Measurements from ENCODE around the gene SPATA25.

Gene SPATA25

DNA sequence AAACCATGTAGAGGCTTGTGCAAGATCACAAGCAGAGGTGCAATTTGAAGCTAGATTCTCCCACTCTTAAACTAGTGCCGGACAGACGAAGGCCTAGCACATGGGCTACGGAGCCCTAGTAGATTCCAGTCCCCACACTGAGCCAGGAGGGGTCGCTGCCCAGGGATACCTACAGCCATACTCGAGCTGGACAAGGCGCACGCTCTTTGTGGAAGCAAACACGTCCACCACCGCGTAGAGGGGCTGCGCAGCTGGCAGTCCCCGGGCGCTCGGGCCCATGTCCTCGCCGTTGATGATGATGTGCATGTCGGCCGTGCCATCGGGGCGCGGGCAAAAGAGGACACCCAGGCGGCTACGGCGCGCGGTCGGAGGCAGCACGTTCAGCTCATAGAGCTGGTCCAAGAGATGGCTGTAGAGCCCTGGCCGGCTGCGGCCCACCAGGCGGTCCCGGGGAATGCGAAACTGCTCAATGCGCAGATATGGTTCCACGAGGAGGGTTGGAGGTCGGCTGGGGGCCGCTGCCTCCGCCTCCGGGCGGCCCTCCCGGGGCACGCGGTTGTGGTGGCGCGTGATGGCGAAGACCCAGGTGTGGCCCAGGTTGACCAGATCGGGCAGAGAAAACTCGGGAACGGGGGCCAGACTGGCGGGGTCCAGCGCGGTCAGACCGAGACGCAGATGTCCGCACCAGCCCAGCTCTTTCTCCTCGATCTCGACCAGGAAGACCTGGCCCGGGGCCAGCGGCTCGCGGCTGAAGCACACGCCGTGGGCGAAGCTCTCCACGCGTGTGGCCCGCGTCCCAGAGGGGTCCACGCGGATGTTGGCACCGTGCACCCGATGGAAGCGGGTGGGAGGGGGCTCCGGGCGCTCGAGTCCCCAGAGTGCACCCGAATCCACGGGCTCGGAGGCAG lies 2.9 kb upstream of the SPATA25 start:
- H3K4me3 ChIP-seq (ENCODE audit: low read depth, low read length): peak overlapping the region; percentile 83
- TF ChIP-seq, protein P1, sequence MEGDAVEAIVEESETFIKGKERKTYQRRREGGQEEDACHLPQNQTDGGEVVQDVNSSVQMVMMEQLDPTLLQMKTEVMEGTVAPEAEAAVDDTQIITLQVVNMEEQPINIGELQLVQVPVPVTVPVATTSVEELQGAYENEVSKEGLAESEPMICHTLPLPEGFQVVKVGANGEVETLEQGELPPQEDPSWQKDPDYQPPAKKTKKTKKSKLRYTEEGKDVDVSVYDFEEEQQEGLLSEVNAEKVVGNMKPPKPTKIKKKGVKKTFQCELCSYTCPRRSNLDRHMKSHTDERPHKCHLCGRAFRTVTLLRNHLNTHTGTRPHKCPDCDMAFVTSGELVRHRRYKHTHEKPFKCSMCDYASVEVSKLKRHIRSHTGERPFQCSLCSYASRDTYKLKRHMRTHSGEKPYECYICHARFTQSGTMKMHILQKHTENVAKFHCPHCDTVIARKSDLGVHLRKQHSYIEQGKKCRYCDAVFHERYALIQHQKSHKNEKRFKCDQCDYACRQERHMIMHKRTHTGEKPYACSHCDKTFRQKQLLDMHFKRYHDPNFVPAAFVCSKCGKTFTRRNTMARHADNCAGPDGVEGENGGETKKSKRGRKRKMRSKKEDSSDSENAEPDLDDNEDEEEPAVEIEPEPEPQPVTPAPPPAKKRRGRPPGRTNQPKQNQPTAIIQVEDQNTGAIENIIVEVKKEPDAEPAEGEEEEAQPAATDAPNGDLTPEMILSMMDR (IDR thresholded peaks at IDR 0.05; ENCODE audit: low read depth, low read length): peak; percentile 71

DNA sequence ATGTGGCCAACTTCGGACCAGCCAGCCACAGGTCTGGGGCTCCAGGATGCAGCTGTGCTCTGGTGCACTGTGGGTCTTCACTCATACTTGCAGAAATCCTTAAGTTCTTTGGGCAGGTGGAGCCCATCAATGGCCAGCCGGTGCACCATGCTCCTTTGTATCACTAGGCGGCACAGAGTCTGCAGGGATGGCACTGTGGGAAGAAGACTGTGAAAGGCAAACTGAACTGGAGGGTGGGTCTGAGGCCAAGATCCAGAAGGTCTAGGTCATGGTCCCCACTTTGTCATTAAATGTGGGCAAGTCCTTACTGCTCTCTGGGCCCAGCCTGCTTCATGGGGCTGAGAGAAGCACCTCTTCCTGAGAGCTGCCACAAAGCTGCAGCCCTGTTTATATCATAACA lies 1.3 kb upstream of the SPATA25 start:
- TF ChIP-seq, protein P1 (IDR thresholded peaks at IDR 0.05; ENCODE audit: low read depth, low read length): no peak
- no peak overlapping the region for H3K4me3 ChIP-seq (ENCODE audit: low read depth, low read length)

DNA sequence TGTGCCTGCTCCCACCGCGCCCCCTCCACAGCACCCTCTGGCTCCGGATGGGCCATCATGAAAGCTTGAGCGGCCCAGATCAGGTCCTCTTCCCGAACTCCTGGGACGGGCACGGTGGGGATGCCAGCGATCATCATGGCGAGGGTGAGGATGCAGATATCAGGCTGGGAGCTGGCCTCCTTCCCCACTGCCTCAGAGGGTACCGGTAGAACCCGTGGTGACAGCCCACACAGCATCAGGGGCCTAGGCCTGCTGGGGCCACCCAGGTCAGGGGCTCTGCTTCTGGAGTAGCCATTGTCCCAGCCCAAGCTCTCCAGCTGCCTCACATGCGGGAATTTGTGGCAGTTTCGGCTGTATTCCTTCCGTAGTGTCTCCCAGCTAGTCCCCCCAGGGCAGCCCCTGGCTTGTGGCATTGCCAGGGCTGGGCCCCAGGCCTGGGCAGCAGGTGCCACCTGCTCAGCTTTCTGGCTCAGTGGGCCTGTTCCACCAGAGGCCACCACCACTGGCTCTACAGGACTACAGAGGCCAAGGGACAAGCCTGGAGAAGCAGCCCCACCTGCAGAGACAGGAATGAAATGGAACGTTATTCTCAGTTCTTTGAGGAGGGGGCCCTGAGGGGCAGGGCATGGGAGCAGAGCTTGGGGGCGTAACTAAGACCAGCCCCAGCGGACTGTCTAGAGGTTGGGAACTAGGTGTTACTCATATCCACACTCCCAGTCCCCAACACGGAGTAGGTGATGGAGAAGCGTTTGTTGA lies 654 bp downstream of the SPATA25 start:
- H3K4me3 ChIP-seq (ENCODE audit: low read depth, low read length): no peak overlapping the region
- TF ChIP-seq, protein P1 (IDR thresholded peaks at IDR 0.05; ENCODE audit: low read depth, low read length): no peak

DNA sequence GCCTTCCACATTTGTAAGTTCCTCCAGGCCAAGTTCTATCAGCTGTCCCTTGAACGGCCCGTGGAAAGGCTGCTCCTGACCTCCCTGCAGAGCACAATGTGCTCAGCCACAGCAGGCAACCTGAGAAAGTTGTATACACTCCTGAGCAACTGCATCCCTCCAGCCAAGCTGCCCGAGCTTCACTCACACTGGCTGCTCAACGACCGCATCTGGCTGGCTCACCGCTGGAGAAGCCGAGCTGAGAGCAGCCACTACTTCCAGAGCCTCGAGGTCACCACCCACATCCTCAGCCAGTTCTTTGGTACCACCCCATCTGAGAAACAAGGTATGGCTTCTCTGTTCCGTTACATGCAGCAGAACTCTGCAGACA lies 4.3 kb downstream of the SPATA25 start:
- no peak overlapping the region for H3K4me3 ChIP-seq (ENCODE audit: low read depth, low read length)
- TF ChIP-seq, protein P1 (IDR thresholded peaks at IDR 0.05; ENCODE audit: low read depth, low read length): no peak

DNA sequence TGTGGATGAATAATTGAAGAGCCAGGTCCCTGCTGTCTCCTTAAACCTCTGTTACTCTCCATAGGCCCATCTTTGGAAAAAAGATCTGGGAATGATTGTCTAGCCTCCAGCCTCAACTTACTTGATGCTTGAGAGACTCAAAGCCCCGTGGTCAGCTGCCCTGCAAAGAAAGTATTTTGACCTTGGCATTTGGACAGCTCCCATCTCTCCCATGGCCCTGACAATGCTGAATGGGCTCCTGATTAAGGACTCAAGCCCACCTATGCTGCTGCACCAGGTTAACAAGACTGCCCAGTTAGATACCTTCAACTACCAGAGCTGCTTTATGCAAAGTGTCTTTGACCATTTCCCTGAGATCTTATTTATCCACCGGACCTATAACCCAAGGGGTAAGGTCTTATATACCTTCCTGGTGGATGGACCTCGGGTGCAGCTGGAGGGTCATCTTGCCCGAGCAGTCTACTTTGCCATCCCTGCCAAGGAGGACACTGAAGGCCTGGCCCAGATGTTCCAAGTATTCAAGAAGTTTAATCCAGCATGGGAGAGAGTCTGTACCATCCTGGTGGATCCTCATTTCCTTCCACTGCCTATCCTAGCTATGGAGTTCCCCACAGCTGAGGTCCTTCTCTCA lies 4.8 kb downstream of the SPATA25 start:
- no peak overlapping the region for H3K4me3 ChIP-seq (ENCODE audit: low read depth, low read length)
- TF ChIP-seq, protein P1 (IDR thresholded peaks at IDR 0.05; ENCODE audit: low read depth, low read length): no peak

DNA sequence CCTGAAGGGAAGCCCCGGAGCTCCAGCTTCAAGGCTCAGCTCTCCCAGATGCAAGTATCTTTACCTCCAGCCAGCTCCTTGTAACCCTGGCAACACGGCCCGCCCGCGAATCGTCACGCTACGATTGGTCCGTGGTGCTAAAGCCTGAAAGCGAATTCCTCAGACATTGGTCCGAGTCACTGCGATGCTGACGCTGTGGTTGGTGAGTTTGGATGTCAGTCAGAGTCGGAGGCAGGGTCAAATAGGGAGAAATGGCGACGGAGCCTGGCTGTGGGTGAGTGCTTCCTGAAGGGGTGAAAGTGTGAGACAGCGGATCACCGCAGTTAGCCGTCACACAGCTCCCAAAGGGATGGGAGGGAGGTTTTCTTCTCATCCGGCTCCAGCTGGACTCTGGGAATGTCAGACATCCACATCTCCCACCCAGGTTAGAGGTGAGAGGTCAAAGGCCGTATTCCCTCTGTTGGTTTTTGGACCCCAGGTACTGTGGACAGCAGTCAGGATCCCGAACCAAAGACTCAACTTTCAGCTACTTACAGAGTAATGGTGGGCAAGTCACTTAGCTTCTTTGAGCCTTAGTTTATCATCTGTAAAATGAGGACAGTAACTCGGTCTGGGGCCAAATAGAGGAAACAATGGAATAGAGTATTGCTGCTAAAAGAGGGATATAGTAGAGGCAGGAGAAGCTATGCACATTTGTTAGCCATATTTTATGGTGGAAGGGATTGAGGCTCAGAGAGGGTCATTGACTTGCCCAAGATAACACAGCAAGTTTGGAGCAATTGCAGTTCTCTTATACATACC lies 6.2 kb downstream of the SPATA25 start, which contains the start of gene ZSWIM1:
TSS of gene ZSWIM1 (plus strand) at position 240 of the 801 bp plus-strand sequence. CDS start 1,366 bp downstream, outside the sequence.
- H3K4me3 ChIP-seq (ENCODE audit: low read depth, low read length): peak within 1 kb of the TSS; percentile 82
- TF ChIP-seq, protein P1 (IDR thresholded peaks at IDR 0.05; ENCODE audit: low read depth, low read length): no peak
